ENCODE data around the gene PAM. TPM values are rescaled to one million over a fixed set of nuclear protein-coding genes. Genes with fewer than 3 reads are reported as not detected.

The PAM gene
- polyA plus RNA-seq, 1 donor (not counting 4 experiments of a cell fraction or from before 2014, with no cell fraction given), result 149 TPM

- Histone ChIP-seq H3K4me1 (ENCODE audit: control insufficient read depth, extremely low read depth, insufficient read depth, low read length) (peaks cover 21% of the 10 kb centered on the region), H2AFZ (ENCODE audit: control insufficient read depth, low read length) (no peak overlapping the region), H3K79me2 (ENCODE audit: control insufficient read depth, insufficient read depth, low read length) (no peaks in the 10 kb centered on the region), H3K9me3 (ENCODE audit: control insufficient read depth, low read depth, low read length) (no peaks in the 10 kb centered on the region), H4K20me1 (ENCODE audit: control insufficient read depth, extremely low read depth, insufficient read depth, low read length) (no peaks in the 10 kb centered on the region), H3K27me3 (ENCODE audit: control insufficient read depth, extremely low read depth, insufficient read depth, low read length) (no peaks in the 10 kb centered on the region), H3K4me2 (ENCODE audit: control insufficient read depth, extremely low read depth, insufficient read depth, low read depth, low read length) (no peak overlapping the region), H3K9me1 (ENCODE audit: control insufficient read depth, extremely low read depth, insufficient read depth, low read length) (no peaks in the 10 kb centered on the region), H3K36me3 (ENCODE audit: control insufficient read depth in 2 of 2, extremely low read depth in 1 of 2, insufficient read depth in 2 of 2, low read length in 2 of 2) (no peaks in the 10 kb centered on the region), H3K4me3 (ENCODE audit: control insufficient read depth in 2 of 3, extremely low read depth in 1 of 3, insufficient read depth in 2 of 3, low read depth in 1 of 3, low read length in 3 of 3) (no peak overlapping the region), H3K27ac (ENCODE audit: control insufficient read depth, insufficient read depth, low read length) (no peak overlapping the region), H3K9ac (ENCODE audit: control insufficient read depth, extremely low read depth, insufficient read depth, low read length) (no peak overlapping the region)
- FAIRE-seq (no peak), DNase-seq (ENCODE audit: low read depth, low spot score) (no peak)
- dilution Hi-C loops (cut with MboI; ENCODE audit: extremely low pct_ligation_motif_present, low sequenced_read_pairs), result no loop called here
- TF ChIP-seq EZH2 (IDR thresholded peaks at IDR 0.05; ENCODE audit: low read length) (no peak), CTCF (optimal IDR thresholded peaks at IDR 0.05 in 1 of 3, IDR thresholded peaks at IDR 0.05 in 1 of 3, conservative IDR thresholded peaks at IDR 0.05 in 1 of 3; ENCODE audit: extremely low read depth in 1 of 3, insufficient read depth in 2 of 3, low read length in 3 of 3) (no peak)
Observed at GRCh38 chr5:102713278-102713677, 41.8 kb upstream of the PAM start.

DNA sequence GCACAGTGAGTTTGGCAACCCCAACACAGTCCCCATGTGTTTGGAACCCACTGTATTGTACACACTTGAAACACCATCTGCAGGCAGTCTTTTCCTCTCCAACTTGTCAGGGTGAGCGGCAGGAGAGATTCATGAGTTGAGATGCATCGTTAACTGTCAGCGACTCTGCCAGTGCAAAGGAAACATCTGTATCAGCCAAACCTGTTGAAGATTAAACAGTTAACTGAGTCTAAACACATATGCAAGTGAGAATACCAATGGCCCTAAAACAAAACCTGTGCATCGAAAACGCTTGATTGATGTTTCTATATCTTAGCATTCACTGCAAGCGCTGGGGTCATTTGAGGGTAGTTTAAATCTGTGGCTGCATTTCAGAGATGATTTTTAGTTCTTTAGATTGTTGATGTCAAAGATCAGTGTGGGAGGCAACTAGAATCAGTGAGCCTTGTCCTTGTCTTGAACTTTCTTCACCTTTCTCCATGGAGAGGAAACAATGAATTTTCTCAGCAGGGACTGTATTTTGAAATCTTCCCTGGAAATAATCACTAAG is 41.3 kb upstream of the PAM start:
- dilution Hi-C loops (cut with MboI; ENCODE audit: extremely low pct_ligation_motif_present, low sequenced_read_pairs), result no loop called here
- Histone ChIP-seq H3K9me1 (ENCODE audit: control insufficient read depth, extremely low read depth, insufficient read depth, low read length) (no peaks in the 10 kb centered on the region), H3K27me3 (ENCODE audit: control insufficient read depth, extremely low read depth, insufficient read depth, low read length) (no peaks in the 10 kb centered on the region), H3K36me3 (ENCODE audit: control insufficient read depth in 2 of 2, extremely low read depth in 1 of 2, insufficient read depth in 2 of 2, low read length in 2 of 2) (no peaks in the 10 kb centered on the region), H3K4me3 (ENCODE audit: control insufficient read depth in 2 of 3, extremely low read depth in 1 of 3, insufficient read depth in 2 of 3, low read depth in 1 of 3, low read length in 3 of 3) (no peak overlapping the region), H3K9ac (ENCODE audit: control insufficient read depth, extremely low read depth, insufficient read depth, low read length) (no peak overlapping the region), H3K79me2 (ENCODE audit: control insufficient read depth, insufficient read depth, low read length) (no peaks in the 10 kb centered on the region), H4K20me1 (ENCODE audit: control insufficient read depth, extremely low read depth, insufficient read depth, low read length) (no peaks in the 10 kb centered on the region), H3K27ac (ENCODE audit: control insufficient read depth, insufficient read depth, low read length) (no peak overlapping the region), H3K4me1 (ENCODE audit: control insufficient read depth, extremely low read depth, insufficient read depth, low read length) (peaks cover 25% of the 10 kb centered on the region), H2AFZ (ENCODE audit: control insufficient read depth, low read length) (no peak overlapping the region), H3K4me2 (ENCODE audit: control insufficient read depth, extremely low read depth, insufficient read depth, low read depth, low read length) (no peak overlapping the region), H3K9me3 (ENCODE audit: control insufficient read depth, low read depth, low read length) (no peaks in the 10 kb centered on the region)
- DNase-seq (ENCODE audit: low read depth, low spot score) (no peak), FAIRE-seq (peak; percentile 13)
- TF ChIP-seq EZH2 (IDR thresholded peaks at IDR 0.05; ENCODE audit: low read length) (no peak), CTCF (optimal IDR thresholded peaks at IDR 0.05 in 1 of 3, IDR thresholded peaks at IDR 0.05 in 1 of 3, conservative IDR thresholded peaks at IDR 0.05 in 1 of 3; ENCODE audit: extremely low read depth in 1 of 3, insufficient read depth in 2 of 3, low read length in 3 of 3) (no peak)
